Measurements from ENCODE around the gene OR2AG1. TPM values are rescaled to one million over a fixed set of nuclear protein-coding genes. Genes with fewer than 3 reads are reported as not detected.
A peak's percentile ranks its signal among the peaks of the same experiment; 100 is the strongest.

Gene OR2AG1
- polyA plus RNA-seq, 3 donors = not detected

DNA sequence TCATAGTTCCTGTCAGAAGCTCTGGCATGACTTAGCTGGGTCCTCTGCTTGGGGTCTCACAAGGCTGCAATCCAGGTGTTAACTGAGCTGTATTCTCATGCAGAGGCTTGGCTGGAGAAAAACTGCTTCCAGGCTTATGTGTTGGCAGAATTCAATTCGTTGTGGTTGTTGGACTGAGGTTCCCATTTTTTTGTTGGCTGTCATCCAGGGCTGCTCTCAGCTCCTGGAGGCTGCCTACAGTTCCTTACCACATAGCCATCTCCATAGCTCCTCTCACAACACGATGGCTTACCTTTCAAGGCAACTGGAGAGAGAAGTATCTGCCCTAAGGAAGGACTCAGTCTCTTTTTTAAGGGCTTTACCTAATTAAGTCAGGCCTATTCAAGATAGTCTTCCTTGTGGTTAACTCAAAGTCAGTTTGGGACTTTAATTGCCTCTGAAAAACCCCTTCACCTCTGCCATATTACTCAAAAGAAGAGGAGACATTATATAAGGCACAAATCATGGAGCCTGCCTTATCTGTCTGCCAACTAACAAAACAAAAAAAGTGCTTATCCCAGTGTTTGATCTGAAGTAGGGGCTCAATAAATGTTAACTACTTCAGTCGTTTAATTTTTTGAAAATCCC is 46.2 kb upstream of the OR2AG1 start:
- peaks cover 24 to 38% of the 10 kb centered on the region in 2 donors for H3K36me3 Mint-ChIP-seq
- WGBS (ENCODE audit: insufficient coverage) = 29% methylated on average over 1 of the region's 3 CpGs
- intact Hi-C loops (cut with micrococcal nuclease) = no loop called here

DNA sequence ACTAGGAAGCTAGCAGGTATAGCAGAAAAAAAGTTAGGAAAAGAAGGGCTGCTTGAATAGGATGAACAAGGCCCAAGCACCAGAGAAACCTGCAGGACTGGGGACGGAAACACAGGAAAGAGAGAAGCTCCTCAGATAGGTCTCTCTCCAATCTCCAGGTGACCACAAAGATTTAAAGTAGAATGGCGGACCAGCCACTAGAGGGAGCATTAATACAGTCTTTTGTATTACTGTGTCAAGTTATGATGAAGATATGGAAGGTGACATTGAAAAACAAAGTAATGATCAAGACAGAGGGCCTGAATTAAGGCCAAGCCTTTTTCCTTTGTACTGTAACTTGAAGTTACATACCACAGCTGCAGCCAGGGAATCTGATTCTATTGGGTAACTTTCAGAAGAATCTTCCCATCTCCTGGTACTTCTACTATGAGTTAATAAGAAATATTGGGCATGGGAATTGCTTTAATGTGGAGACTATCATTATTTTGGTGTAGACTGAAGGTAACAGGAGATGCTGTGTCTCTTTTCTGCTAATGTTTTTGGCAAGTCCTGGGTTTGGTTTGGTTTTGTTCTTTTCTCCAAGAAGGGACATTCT is 44.9 kb upstream of the OR2AG1 start:
- H3K9me3 ChIP-seq (replicated peaks in 1 of 2; ENCODE audit: control insufficient read depth in 1 of 2, insufficient read depth in 1 of 2, low read length in 2 of 2) = peaks cover 0 to 4% of the 10 kb centered on the region in 2 donors
- H3K4me3 ChIP-seq (replicated peaks in 1 of 3; ENCODE audit: low read depth in 2 of 3, low read length in 3 of 3) = no peak overlapping the region
- Mint-ChIP-seq H3K4me3 (no peak overlapping the region), H3K9me3 (peaks cover 0 to 3% (median 0%) of the 10 kb centered on the region in 7 donors), H3K27ac (peak overlapping the region in 2 of 7 donors; percentile 44 to 50), H3K27me3 (ENCODE audit: low read depth in 3 of 3) (peaks cover 0 to 3% (median 0%) of the 10 kb centered on the region in 3 donors), H3K36me3 (peaks cover 27 to 38% of the 10 kb centered on the region in 2 donors), H3K4me1 (peaks cover 50% of the 10 kb centered on the region)
- peaks cover 11 to 21% of the 10 kb centered on the region in 2 donors for H3K36me3 ChIP-seq (replicated peaks in 1 of 2; ENCODE audit: control insufficient read depth in 1 of 2, insufficient read depth in 2 of 2, low read length in 2 of 2)
- H3K79me2 ChIP-seq (ENCODE audit: insufficient read depth, low read length) = peaks cover 46% of the 10 kb centered on the region
- peaks cover 24 to 44% of the 10 kb centered on the region in 2 donors for H3K4me1 ChIP-seq (ENCODE audit: control insufficient read depth in 1 of 2, insufficient read depth in 2 of 2, low read length in 2 of 2)
- H2AFZ ChIP-seq (ENCODE audit: insufficient read depth, low read depth, low read length, poor library complexity, severe bottlenecking) = no peak overlapping the region
- peaks cover 73% of the 10 kb centered on the region for H4K20me1 ChIP-seq (ENCODE audit: insufficient read depth, low read length)
- TF ChIP-seq, protein P1, sequence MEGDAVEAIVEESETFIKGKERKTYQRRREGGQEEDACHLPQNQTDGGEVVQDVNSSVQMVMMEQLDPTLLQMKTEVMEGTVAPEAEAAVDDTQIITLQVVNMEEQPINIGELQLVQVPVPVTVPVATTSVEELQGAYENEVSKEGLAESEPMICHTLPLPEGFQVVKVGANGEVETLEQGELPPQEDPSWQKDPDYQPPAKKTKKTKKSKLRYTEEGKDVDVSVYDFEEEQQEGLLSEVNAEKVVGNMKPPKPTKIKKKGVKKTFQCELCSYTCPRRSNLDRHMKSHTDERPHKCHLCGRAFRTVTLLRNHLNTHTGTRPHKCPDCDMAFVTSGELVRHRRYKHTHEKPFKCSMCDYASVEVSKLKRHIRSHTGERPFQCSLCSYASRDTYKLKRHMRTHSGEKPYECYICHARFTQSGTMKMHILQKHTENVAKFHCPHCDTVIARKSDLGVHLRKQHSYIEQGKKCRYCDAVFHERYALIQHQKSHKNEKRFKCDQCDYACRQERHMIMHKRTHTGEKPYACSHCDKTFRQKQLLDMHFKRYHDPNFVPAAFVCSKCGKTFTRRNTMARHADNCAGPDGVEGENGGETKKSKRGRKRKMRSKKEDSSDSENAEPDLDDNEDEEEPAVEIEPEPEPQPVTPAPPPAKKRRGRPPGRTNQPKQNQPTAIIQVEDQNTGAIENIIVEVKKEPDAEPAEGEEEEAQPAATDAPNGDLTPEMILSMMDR (IDR thresholded peaks at IDR 0.05) = peak; percentile 75
- intact Hi-C loops (cut with micrococcal nuclease) = no loop called here
- H3K4me2 ChIP-seq (replicated peaks; ENCODE audit: extremely low read depth, low read length, poor library complexity, severe bottlenecking) = no peak overlapping the region
- no peak overlapping the region for H3K9ac ChIP-seq (ENCODE audit: insufficient read depth, low read length, poor library complexity, severe bottlenecking)
- H3K27ac ChIP-seq (ENCODE audit: low read depth in 1 of 2, low read length in 2 of 2) = no peak overlapping the region
- no peaks in the 10 kb centered on the region for H3K27me3 ChIP-seq (ENCODE audit: control insufficient read depth in 2 of 2, insufficient read depth in 2 of 2, low read length in 2 of 2)
- no CpG with 5 or more reads among the region's 2 CpGs for WGBS (ENCODE audit: insufficient coverage)
- DNase-seq = peak in 2 of 3 donors; percentile 52 to 63

More for the DNA sequence above, 46.2 kb upstream of the OR2AG1 start:
- peaks cover 0 to 4% of the 10 kb centered on the region in 2 donors for H3K9me3 ChIP-seq (replicated peaks in 1 of 2; ENCODE audit: control insufficient read depth in 1 of 2, insufficient read depth in 1 of 2, low read length in 2 of 2)
- peaks cover 61% of the 10 kb centered on the region for H4K20me1 ChIP-seq (ENCODE audit: insufficient read depth, low read length)
- H3K9me3 Mint-ChIP-seq = peaks cover 0 to 5% (median 2%) of the 10 kb centered on the region in 7 donors
- peak overlapping the region in 1 of 2 donors; percentile 13 for H3K27ac ChIP-seq (ENCODE audit: low read depth in 1 of 2, low read length in 2 of 2)
- no peak overlapping the region for H3K4me3 ChIP-seq (replicated peaks in 1 of 3; ENCODE audit: low read depth in 2 of 3, low read length in 3 of 3)
- DNase-seq = peak; percentile 39 to 48 (median 47)
- peaks cover 11 to 21% of the 10 kb centered on the region in 2 donors for H3K36me3 ChIP-seq (replicated peaks in 1 of 2; ENCODE audit: control insufficient read depth in 1 of 2, insufficient read depth in 2 of 2, low read length in 2 of 2)
- peak overlapping the region in 1 of 7 donors; percentile 46 for H3K27ac Mint-ChIP-seq
- H2AFZ ChIP-seq (ENCODE audit: insufficient read depth, low read depth, low read length, poor library complexity, severe bottlenecking) = no peak overlapping the region
- H3K79me2 ChIP-seq (ENCODE audit: insufficient read depth, low read length) = peaks cover 33% of the 10 kb centered on the region
- TF ChIP-seq, protein P1 (IDR thresholded peaks at IDR 0.05) = no peak
- peaks cover 21 to 39% of the 10 kb centered on the region in 2 donors for H3K4me1 ChIP-seq (ENCODE audit: control insufficient read depth in 1 of 2, insufficient read depth in 2 of 2, low read length in 2 of 2)
- H3K27me3 ChIP-seq (ENCODE audit: control insufficient read depth in 2 of 2, insufficient read depth in 2 of 2, low read length in 2 of 2) = no peaks in the 10 kb centered on the region
- H3K9ac ChIP-seq (ENCODE audit: insufficient read depth, low read length, poor library complexity, severe bottlenecking) = no peak overlapping the region
- no peak overlapping the region for H3K4me3 Mint-ChIP-seq
- peaks cover 50% of the 10 kb centered on the region for H3K4me1 Mint-ChIP-seq
- no peak overlapping the region for H3K4me2 ChIP-seq (replicated peaks; ENCODE audit: extremely low read depth, low read length, poor library complexity, severe bottlenecking)
- peaks cover 0 to 3% (median 0%) of the 10 kb centered on the region in 3 donors for H3K27me3 Mint-ChIP-seq (ENCODE audit: low read depth in 3 of 3)
